Measurements from ENCODE around the gene P3H4.

DNA sequence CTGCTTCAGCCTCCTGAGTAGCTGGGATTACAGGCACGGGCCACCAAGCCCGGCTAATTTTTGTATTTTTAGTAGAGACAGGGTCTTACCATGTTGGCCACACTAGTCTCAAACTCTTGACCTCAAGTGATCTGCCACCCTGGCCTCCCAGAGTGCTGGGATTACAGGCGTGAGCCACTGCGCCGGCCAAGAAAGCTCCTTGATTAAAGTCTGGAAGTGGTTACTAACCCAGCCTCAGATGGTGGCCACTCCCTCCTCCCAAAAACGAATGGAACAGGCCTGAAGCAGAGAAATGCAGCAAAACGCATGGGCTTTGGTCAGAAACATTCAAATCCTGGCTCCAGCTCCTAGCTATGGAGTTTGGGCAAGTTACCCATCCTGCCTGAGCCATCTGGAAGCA lies 12.3 kb upstream of the P3H4 start:
- TF ChIP-seq EGR1 (IDR thresholded peaks at IDR 0.05; ENCODE audit: borderline replicate concordance in 1 of 2, low read depth in 2 of 2, low read length in 2 of 2) (no peak), STAT3 (IDR thresholded peaks at IDR 0.05; ENCODE audit: low read depth, low read length) (no peak)

Data from GM12878 (cell line).